ENCODE data around the gene NOL12. TPM values are rescaled to one million over a fixed set of nuclear protein-coding genes. Genes with fewer than 3 reads are reported as not detected.
"Not testable (repeated sequence)": the region's sequence is repeated elsewhere in the genome, so short reads cannot be mapped to it uniquely, and the experiment has no call there.

NOL12 gene
- total and polyA plus RNA-seq, 5 experiments from 2014 or later = 35.0 to 48.6 (median 46.4) TPM

GRCh38 chr22:37709445-37709765, 23.3 kb downstream of the NOL12 start:
- H3K9me3 Mint-ChIP-seq = no peaks in the 10 kb centered on the region

GRCh38 chr22:37710675-37711074, 24.5 kb downstream of the NOL12 start:
- Mint-ChIP-seq H3K36me3 (peaks cover 0 to 5% (median 2%) of the 10 kb centered on the region in 3 donors), H3K4me3 (no peak overlapping the region), H3K27ac (no peak overlapping the region), H3K27me3 (no peaks in the 10 kb centered on the region), H3K9me3 (no peaks in the 10 kb centered on the region), H3K4me1 (peaks cover 0 to 2% (median 1%) of the 10 kb centered on the region in 4 donors)
- POLR2A ChIA-PET = interaction anchor here (0.6 kb wide), 1 partner anchor 54 kb away, joined by 3 read pairs; no protein-coding TSS in a partner anchor
- ATAC-seq (no peak), DNase-seq (no peak)

More at GRCh38 chr22:37709445-37709765, 23.3 kb downstream of the NOL12 start:
- H3K36me3 Mint-ChIP-seq = peaks cover 0 to 6% (median 2%) of the 10 kb centered on the region in 3 donors
- POLR2A ChIA-PET = no interaction called here
- no peak for DNase-seq
- no peak for ATAC-seq
- H3K4me1 Mint-ChIP-seq = peaks cover 0 to 2% (median 1%) of the 10 kb centered on the region in 4 donors
- H3K27ac Mint-ChIP-seq = no peak overlapping the region
- H3K27me3 Mint-ChIP-seq = no peaks in the 10 kb centered on the region
- no peak overlapping the region for H3K4me3 Mint-ChIP-seq

GRCh38 chr22:37711490-37711889, 25.3 kb downstream of the NOL12 start:
- ATAC-seq = no peak
- H3K4me1 Mint-ChIP-seq = peaks cover 0 to 2% (median 0%) of the 10 kb centered on the region in 4 donors
- no peaks in the 10 kb centered on the region for H3K27me3 Mint-ChIP-seq
- POLR2A ChIA-PET = interaction anchor here (0.6 kb wide), 2 partner anchors 14 to 55 kb away, joined by 3 to 5 read pairs; no protein-coding TSS in a partner anchor
- H3K4me3 Mint-ChIP-seq = no peak overlapping the region
- H3K9me3 Mint-ChIP-seq = no peaks in the 10 kb centered on the region
- no peak overlapping the region for H3K27ac Mint-ChIP-seq
- DNase-seq = no peak
- peaks cover 0 to under 1% (median 0%) of the 10 kb centered on the region in 3 donors for H3K36me3 Mint-ChIP-seq

- Mint-ChIP-seq H3K9me3 (no peaks in the 10 kb centered on the region), H3K4me1 (no peaks in the 10 kb centered on the region), H3K27me3 (no peaks in the 10 kb centered on the region), H3K4me3 (no peak overlapping the region), H3K36me3 (peaks cover 0 to 7% (median 6%) of the 10 kb centered on the region in 3 donors), H3K27ac (no peak overlapping the region)
- no peak for DNase-seq
- POLR2A ChIA-PET = no interaction called here
- ATAC-seq = no peak
Observed at GRCh38 chr22:37713761-37714160, 27.6 kb downstream of the NOL12 start.

GRCh38 chr22:37714634-37715033, 28.5 kb downstream of the NOL12 start:
- no peak overlapping the region for H3K27ac Mint-ChIP-seq
- POLR2A ChIA-PET = no interaction called here
- peaks cover 0 to 7% (median 6%) of the 10 kb centered on the region in 3 donors for H3K36me3 Mint-ChIP-seq
- H3K4me3 Mint-ChIP-seq = no peak overlapping the region
- H3K9me3 Mint-ChIP-seq = no peaks in the 10 kb centered on the region
- DNase-seq = no peak
- no peaks in the 10 kb centered on the region for H3K27me3 Mint-ChIP-seq
- no peak for ATAC-seq
- H3K4me1 Mint-ChIP-seq = peaks cover 0 to 1% (median 0%) of the 10 kb centered on the region in 4 donors

GRCh38 chr22:37715760-37716159, 29.6 kb downstream of the NOL12 start:
- POLR2A ChIA-PET = no interaction called here
- ATAC-seq = no peak
- peaks cover 0 to 10% (median 6%) of the 10 kb centered on the region in 3 donors for H3K36me3 Mint-ChIP-seq
- H3K9me3 Mint-ChIP-seq = no peaks in the 10 kb centered on the region
- H3K27me3 Mint-ChIP-seq = no peaks in the 10 kb centered on the region
- DNase-seq = no peak
- no peak overlapping the region for H3K4me3 Mint-ChIP-seq
- H3K27ac Mint-ChIP-seq = no peak overlapping the region
- H3K4me1 Mint-ChIP-seq = peaks cover 0 to 2% (median 0%) of the 10 kb centered on the region in 4 donors

- no peak overlapping the region for H3K27ac Mint-ChIP-seq
- peaks cover 0 to 2% (median 0%) of the 10 kb centered on the region in 4 donors for H3K4me1 Mint-ChIP-seq
- DNase-seq (no peak), ATAC-seq (no peak)
- no peak overlapping the region for H3K4me3 Mint-ChIP-seq
- peaks cover 0 to 10% (median 6%) of the 10 kb centered on the region in 3 donors for H3K36me3 Mint-ChIP-seq
- POLR2A ChIA-PET = no interaction called here
- H3K9me3 Mint-ChIP-seq = no peaks in the 10 kb centered on the region
- no peaks in the 10 kb centered on the region for H3K27me3 Mint-ChIP-seq
Observed at GRCh38 chr22:37716708-37717107, 30.6 kb downstream of the NOL12 start.

- H3K27ac Mint-ChIP-seq, ATAC-seq, POLR2A ChIA-PET, H3K4me1 Mint-ChIP-seq, H3K27me3 Mint-ChIP-seq, H3K4me3 Mint-ChIP-seq, DNase-seq, H3K9me3 Mint-ChIP-seq: not testable (repeated sequence)
- H3K36me3 Mint-ChIP-seq = peaks cover 0 to 10% (median 6%) of the 10 kb centered on the region in 3 donors
Observed at GRCh38 chr22:37717235-37717634, 31.1 kb downstream of the NOL12 start.

- peaks cover 0 to 10% (median 6%) of the 10 kb centered on the region in 3 donors for H3K36me3 Mint-ChIP-seq
- DNase-seq, POLR2A ChIA-PET, H3K4me3 Mint-ChIP-seq, ATAC-seq, H3K4me1 Mint-ChIP-seq, H3K27me3 Mint-ChIP-seq, H3K9me3 Mint-ChIP-seq, H3K27ac Mint-ChIP-seq: not testable (repeated sequence)
Observed at GRCh38 chr22:37717746-37718305, 31.7 kb downstream of the NOL12 start.

- ATAC-seq = no peak
- Mint-ChIP-seq H3K9me3 (no peaks in the 10 kb centered on the region), H3K27me3 (no peaks in the 10 kb centered on the region), H3K4me3 (no peak overlapping the region), H3K36me3 (peaks cover 0 to 11% (median 5%) of the 10 kb centered on the region in 3 donors), H3K4me1 (peaks cover 0 to 7% (median 3%) of the 10 kb centered on the region in 4 donors), H3K27ac (peak overlapping the region in 1 of 10 donors; percentile 63)
- no peak for DNase-seq
- POLR2A ChIA-PET = no interaction called here
Observed at GRCh38 chr22:37725551-37726240, 39.6 kb downstream of the NOL12 start.

GRCh38 chr22:37726241-37726887, 40.2 kb downstream of the NOL12 start:
- peaks cover 0 to 11% (median 5%) of the 10 kb centered on the region in 3 donors for H3K36me3 Mint-ChIP-seq

GRCh38 chr22:37728620-37729019, 42.5 kb downstream of the NOL12 start:
- POLR2A ChIA-PET = no interaction called here
- peaks cover 0 to 7% (median 5%) of the 10 kb centered on the region in 4 donors for H3K4me1 Mint-ChIP-seq
- no peaks in the 10 kb centered on the region for H3K27me3 Mint-ChIP-seq
- DNase-seq (no peak), ATAC-seq (no peak)
- H3K36me3 Mint-ChIP-seq = peaks cover 0 to 7% (median 5%) of the 10 kb centered on the region in 3 donors
- peak overlapping the region in 2 of 10 donors; percentile 40 to 65 for H3K27ac Mint-ChIP-seq
- no peaks in the 10 kb centered on the region for H3K9me3 Mint-ChIP-seq
- H3K4me3 Mint-ChIP-seq = no peak overlapping the region

More at GRCh38 chr22:37726241-37726887, 40.2 kb downstream of the NOL12 start:
- POLR2A ChIA-PET = interaction anchor here (0.6 kb wide), 1 partner anchor 31 kb away, joined by 3 read pairs; no protein-coding TSS in a partner anchor
- H3K27me3 Mint-ChIP-seq = no peaks in the 10 kb centered on the region
- no peak overlapping the region for H3K4me3 Mint-ChIP-seq
- no peaks in the 10 kb centered on the region for H3K9me3 Mint-ChIP-seq
- DNase-seq (no peak), ATAC-seq (no peak)
- H3K27ac Mint-ChIP-seq = peak overlapping the region in 2 of 10 donors; percentile 21 to 47
- H3K4me1 Mint-ChIP-seq = peaks cover 0 to 7% (median 5%) of the 10 kb centered on the region in 4 donors
